Activated T-cell treated with anti-CD3 and anti-CD28 coated beads, Interleukin-2, amount 50 U/mL, for 24 hours (primary cell): Measurements from ENCODE around the gene TEX12.

Source experiments
- DNase-seq: peaks from one replicate; pipeline ENCODE4 v3.0.0-alpha.2; 2020
- H3K27ac Mint-ChIP-seq: 2 replicates; pipeline ENCODE4 v1.8.0; 2020; ENCODE audit warnings: mild to moderate bottlenecking, mixed read lengths
- H3K27me3 Mint-ChIP-seq: 2 replicates; pipeline ENCODE4 v1.8.0; 2020; ENCODE audit warnings: mixed read lengths
- H3K36me3 Mint-ChIP-seq: 2 replicates; pipeline ENCODE4 v1.8.0; 2020; ENCODE audit warnings: low read depth, mixed read lengths
- H3K4me1 Mint-ChIP-seq: 2 replicates; pipeline ENCODE4 v1.8.0; 2020; ENCODE audit warnings: low read depth, mixed read lengths
- H3K4me3 Mint-ChIP-seq: 2 replicates; pipeline ENCODE4 v1.8.0; 2020; ENCODE audit warnings: mild to moderate bottlenecking, moderate library complexity, mixed read lengths
- H3K9me3 Mint-ChIP-seq: 2 replicates; pipeline ENCODE4 v1.8.0; 2020; ENCODE audit warnings: mixed read lengths

TEX12 gene

DNA sequence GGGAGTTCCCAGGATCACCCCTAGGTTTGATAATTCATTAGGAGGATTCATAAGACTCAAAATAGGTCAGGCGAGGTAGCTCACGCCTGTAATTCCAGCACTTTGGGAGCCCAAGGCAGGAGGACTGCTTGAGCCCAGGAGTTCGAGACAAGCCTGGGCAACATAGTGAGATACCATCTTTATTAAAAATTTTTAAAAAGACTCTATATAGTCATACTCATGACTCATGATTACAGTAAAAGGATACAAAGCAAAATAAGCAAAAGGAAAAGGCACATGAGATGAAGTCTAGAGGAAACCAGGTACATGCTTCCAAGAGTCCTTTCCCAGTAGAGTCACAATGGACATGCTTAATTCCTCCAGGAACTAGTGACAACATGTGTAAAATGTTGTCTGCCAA is 45.1 kb downstream of the TEX12 start:
- no peaks in the 10 kb centered on the region for H3K36me3 Mint-ChIP-seq

DNA sequence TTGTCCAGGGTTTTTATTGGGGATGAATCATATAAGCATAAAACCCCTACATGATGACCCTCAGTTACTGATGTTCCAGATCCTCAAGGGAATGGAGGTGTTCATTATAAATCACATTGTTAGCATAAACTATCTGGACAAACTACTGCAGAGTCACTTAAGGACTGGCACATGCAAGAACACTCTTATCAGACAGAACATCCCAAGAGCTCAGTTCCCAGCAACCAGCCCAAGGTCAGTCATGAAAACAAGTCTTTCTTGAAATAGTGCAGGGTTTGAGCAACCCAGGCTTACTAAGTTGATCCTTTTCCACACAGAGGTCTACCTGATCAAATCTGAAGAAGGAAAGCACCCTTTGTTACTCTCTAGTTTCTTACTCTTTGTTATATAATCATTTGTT is 45.5 kb downstream of the TEX12 start:
- no peak overlapping the region for H3K4me3 Mint-ChIP-seq

More for the DNA sequence above, 45.1 kb downstream of the TEX12 start:
- Mint-ChIP-seq H3K9me3 (no peaks in the 10 kb centered on the region), H3K27ac (no peak overlapping the region), H3K27me3 (peaks cover 7% of the 10 kb centered on the region), H3K4me3 (peak overlapping the region; percentile 21), H3K4me1 (peaks cover 23% of the 10 kb centered on the region)
- DNase-seq = no peak

DNA sequence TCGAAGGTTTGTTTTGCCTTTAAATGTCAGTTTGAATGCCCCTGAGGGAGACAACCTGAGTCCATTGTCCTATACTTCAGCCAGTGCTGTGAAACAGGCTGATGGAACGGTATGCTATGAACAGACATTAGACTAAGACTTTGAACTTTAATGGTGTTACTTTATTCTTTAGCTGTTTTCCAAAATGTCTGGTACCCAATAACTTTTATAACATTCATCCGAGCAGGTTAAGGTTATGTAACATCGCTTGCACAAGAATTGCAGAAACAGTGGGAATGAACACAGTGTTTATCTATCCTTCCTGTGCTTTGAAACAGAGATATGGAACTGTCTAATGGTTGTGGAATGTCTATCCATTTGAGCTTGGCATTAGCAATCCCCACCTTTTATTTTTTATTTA is 46.6 kb downstream of the TEX12 start:
- peaks cover 7% of the 10 kb centered on the region for H3K27me3 Mint-ChIP-seq
- H3K4me3 Mint-ChIP-seq = no peak overlapping the region
- no peak overlapping the region for H3K27ac Mint-ChIP-seq
- H3K4me1 Mint-ChIP-seq = peaks cover 23% of the 10 kb centered on the region
- no peaks in the 10 kb centered on the region for H3K36me3 Mint-ChIP-seq
- no peak for DNase-seq
- H3K9me3 Mint-ChIP-seq = no peaks in the 10 kb centered on the region

More for the DNA sequence above, 45.5 kb downstream of the TEX12 start:
- Mint-ChIP-seq H3K36me3 (no peaks in the 10 kb centered on the region), H3K4me1 (peaks cover 23% of the 10 kb centered on the region), H3K27me3 (peaks cover 7% of the 10 kb centered on the region), H3K27ac (no peak overlapping the region), H3K9me3 (no peaks in the 10 kb centered on the region)
- DNase-seq = no peak

DNA sequence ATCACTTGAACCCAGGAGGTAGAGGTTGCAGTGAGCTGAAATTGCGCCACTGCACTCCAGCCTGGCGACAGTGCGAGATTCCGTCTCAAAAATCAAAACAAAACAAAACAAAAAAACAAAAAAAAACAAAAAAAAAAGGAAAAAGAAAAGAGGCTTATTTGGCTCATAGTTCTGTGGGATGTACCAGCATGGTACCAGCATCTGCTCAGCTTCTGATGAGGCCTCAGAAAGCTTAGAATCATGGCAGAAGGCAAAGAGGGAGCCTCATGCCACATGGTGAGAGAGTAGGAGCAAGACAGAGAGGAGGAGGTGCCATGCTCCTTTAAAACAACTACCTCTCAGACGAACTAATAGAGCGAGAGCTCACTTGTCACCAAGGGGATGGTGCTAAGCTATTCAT is 48.4 kb downstream of the TEX12 start:
- Mint-ChIP-seq H3K36me3 (no peaks in the 10 kb centered on the region), H3K4me1 (peaks cover 20% of the 10 kb centered on the region), H3K27ac (no peak overlapping the region), H3K9me3 (no peaks in the 10 kb centered on the region), H3K4me3 (no peak overlapping the region), H3K27me3 (peaks cover 7% of the 10 kb centered on the region)
- no peak for DNase-seq

DNA sequence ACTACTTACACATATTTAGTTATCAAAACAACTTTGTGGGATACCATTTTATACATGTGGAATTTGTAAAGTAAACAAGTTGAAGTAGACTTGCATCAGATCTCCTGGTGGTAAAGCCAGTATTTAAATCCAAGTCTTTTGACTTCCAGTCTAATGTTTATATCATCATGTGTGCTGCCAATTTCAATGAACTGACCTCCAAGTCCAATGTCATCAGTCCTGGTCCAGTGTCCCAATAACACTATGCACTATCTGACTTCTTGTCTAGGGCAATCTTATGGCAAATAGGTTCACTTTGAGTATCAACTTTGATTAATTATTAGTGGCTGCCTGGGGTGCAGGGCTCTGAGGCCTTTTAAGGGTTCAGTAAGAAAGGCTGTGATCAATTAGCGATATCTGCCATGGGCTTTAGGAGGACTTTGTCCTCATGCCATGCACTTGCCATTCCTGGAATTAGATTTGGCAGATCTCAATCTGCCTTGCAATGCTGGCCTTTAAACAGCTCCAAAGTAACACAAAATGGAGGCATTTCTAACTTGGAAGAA is 49.5 kb downstream of the TEX12 start:
- H3K36me3 Mint-ChIP-seq = no peaks in the 10 kb centered on the region
- DNase-seq = no peak

DNA sequence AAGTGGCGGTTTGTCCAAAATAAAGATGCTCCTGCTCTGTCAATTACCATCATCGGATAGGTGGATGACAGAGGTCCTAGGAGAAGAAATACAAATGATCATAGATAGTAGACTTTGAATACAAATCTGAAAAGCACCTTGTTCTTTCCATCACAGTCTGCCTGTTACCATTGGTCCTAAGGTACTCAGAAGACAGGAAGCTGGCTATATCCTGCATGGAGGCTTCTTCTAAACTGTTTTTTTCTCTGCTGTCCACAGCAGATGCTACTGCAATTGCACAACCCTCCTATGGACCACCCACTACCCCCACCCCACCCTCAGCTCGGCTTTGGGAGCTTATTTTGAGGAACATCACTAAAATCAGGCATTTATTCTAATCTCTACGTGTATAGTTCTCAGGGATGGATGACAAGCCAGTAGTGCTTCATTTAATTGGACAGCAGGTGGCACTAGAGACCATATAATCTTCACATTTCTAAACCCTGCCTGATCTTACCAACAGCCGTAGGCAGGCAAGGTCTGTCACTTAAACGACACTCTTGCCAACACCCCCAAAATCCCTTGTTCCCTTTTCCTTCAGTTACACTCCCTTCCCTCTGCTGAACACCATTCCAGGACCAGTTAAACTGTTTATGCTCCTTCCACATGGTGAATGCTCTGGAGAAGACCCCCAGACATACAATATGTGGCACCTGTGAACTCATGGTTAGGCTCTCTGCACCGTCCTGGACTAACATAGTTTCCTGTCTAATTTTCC is 52.5 kb downstream of the TEX12 start:
- no peak overlapping the region for H3K27ac Mint-ChIP-seq
- no peaks in the 10 kb centered on the region for H3K9me3 Mint-ChIP-seq
- no peaks in the 10 kb centered on the region for H3K4me1 Mint-ChIP-seq
- no peaks in the 10 kb centered on the region for H3K27me3 Mint-ChIP-seq
- H3K36me3 Mint-ChIP-seq = no peaks in the 10 kb centered on the region
- H3K4me3 Mint-ChIP-seq = no peak overlapping the region
- peak; percentile 43 for DNase-seq

More for the DNA sequence above, 49.5 kb downstream of the TEX12 start:
- peaks cover 7% of the 10 kb centered on the region for H3K27me3 Mint-ChIP-seq
- H3K9me3 Mint-ChIP-seq = no peaks in the 10 kb centered on the region
- H3K4me1 Mint-ChIP-seq = peaks cover 12% of the 10 kb centered on the region
- no peak overlapping the region for H3K27ac Mint-ChIP-seq
- no peak overlapping the region for H3K4me3 Mint-ChIP-seq

DNA sequence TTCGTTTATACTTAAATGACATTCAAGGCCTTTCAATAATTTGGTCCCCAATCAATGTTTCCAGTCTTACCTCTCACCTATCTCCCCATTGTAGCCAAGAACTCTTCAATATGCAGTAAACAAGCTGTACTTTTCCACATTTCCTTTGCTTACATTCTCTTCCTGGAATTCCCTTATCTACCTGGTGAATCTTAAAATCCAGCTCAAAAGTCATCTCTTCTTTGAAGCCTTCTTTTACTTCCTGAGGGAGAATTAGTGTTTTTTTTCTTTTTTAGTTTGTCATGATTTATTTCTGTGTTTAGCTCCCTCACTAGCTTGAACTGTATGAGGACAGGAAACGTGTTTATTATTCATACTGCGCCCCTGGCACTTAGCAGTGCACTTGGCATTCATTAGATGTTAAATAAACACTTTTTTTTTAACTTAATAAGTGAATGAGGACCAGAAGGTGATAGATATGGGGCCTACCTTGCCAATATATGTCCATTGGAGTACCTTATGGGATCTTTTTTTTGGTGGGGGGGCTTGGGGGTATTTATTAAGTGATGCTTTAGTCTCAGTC is 54.2 kb downstream of the TEX12 start:
- H3K4me3 Mint-ChIP-seq = no peak overlapping the region
- H3K36me3 Mint-ChIP-seq = peaks cover 2% of the 10 kb centered on the region
- H3K4me1 Mint-ChIP-seq = peaks cover 7% of the 10 kb centered on the region
- no peaks in the 10 kb centered on the region for H3K9me3 Mint-ChIP-seq
- no peak for DNase-seq
- no peaks in the 10 kb centered on the region for H3K27me3 Mint-ChIP-seq
- H3K27ac Mint-ChIP-seq = no peak overlapping the region
